ENCODE data around the gene MINDY1.

MINDY1 gene

GRCh38 chr1:150985179-150985825, 21.4 kb downstream of the MINDY1 start:
- no peak for DNase-seq (ENCODE audit: low read depth in 2 of 2)

GRCh38 chr1:150981805-150982712, 24.6 kb downstream of the MINDY1 start, which contains the start of gene ANXA9:
ANXA9 (plus strand) TSS chr1:150982292; CDS start chr1:150983106, 814 bp downstream.
- DNase-seq (ENCODE audit: low read depth in 2 of 2): no peak

GRCh38 chr1:150981177-150981804, 25.4 kb downstream of the MINDY1 start:
- no peak for DNase-seq (ENCODE audit: low read depth in 2 of 2)

GRCh38 chr1:150979092-150980056, 27.3 kb downstream of the MINDY1 start:
- peak; percentile 72 to 84 for DNase-seq (ENCODE audit: low read depth in 2 of 2)

- DNase-seq (ENCODE audit: low read depth in 2 of 2): peak; percentile 64 to 73
Measured at GRCh38 chr1:150976879-150977694, 29.6 kb downstream of the MINDY1 start.

GRCh38 chr1:150976401-150976821, 30.3 kb downstream of the MINDY1 start:
- no peak for DNase-seq (ENCODE audit: low read depth in 2 of 2)

GRCh38 chr1:150974580-150975478, 31.9 kb downstream of the MINDY1 start, which contains the start of gene CERS2:
CERS2 (minus strand) TSS chr1:150974835; CDS start chr1:150969090, 5,745 bp downstream.
- DNase-seq (ENCODE audit: low read depth in 2 of 2): peak; percentile 46 to 58

GRCh38 chr1:150973836-150974579, 32.7 kb downstream of the MINDY1 start:
- peak; percentile 26 to 33 for DNase-seq (ENCODE audit: low read depth in 2 of 2)

GRCh38 chr1:150973258-150973835, 33.4 kb downstream of the MINDY1 start:
- DNase-seq (ENCODE audit: low read depth in 2 of 2): peak in 1 of 2 donors; percentile 29

- DNase-seq (ENCODE audit: low read depth in 2 of 2): no peak
Measured at GRCh38 chr1:150972417-150972940, 34.2 kb downstream of the MINDY1 start.

GRCh38 chr1:150971583-150972416, 34.9 kb downstream of the MINDY1 start:
- no peak for DNase-seq (ENCODE audit: low read depth in 2 of 2)

- no peak for DNase-seq (ENCODE audit: low read depth in 2 of 2)
Measured at GRCh38 chr1:150970808-150971582, 35.7 kb downstream of the MINDY1 start.

- no peak for DNase-seq (ENCODE audit: low read depth in 2 of 2)
Measured at GRCh38 chr1:150969626-150970025, 37.1 kb downstream of the MINDY1 start.

GRCh38 chr1:150968491-150968890, 38.2 kb downstream of the MINDY1 start:
- no peak for DNase-seq (ENCODE audit: low read depth in 2 of 2)

GRCh38 chr1:150967936-150968335, 38.8 kb downstream of the MINDY1 start:
- no peak for DNase-seq (ENCODE audit: low read depth in 2 of 2)

GRCh38 chr1:150966011-150966410, 40.7 kb downstream of the MINDY1 start:
- no peak for DNase-seq (ENCODE audit: low read depth in 2 of 2)
